Smooth muscle cell (in vitro differentiated cells): Measurements from ENCODE around the gene CCR7. TPM values are rescaled to one million over a fixed set of nuclear protein-coding genes. Genes with fewer than 3 reads are reported as not detected.
A peak's percentile ranks its signal among the peaks of the same experiment; 100 is the strongest.

Source experiments
- DNase-seq: peaks from one replicate; lab custom pipeline; 2025; ENCODE audit not compliant: unreplicated experiment; lab: John Stamatoyannopoulos, UW
- H2AFZ ChIP-seq: fragments of 200-600 bp; sonication (generic); 2 replicates; pipeline ENCODE4 v1.6.0; 2016; ENCODE audit warnings: antibody characterized with exemption, low read depth, mild to moderate bottlenecking
- H3F3A ChIP-seq: fragments of 200-600 bp; sonication (generic); 2 replicates; pipeline ENCODE4 v1.6.0; 2017; ENCODE audit warnings: antibody characterized with exemption, low read depth
- H3K27ac ChIP-seq: fragments of 200-600 bp; sonication (generic); 2 replicates; pipeline ENCODE4 v1.5.1; 2016; ENCODE audit warnings: low read depth, mild to moderate bottlenecking
- H3K27me3 ChIP-seq: fragments of 200-600 bp; sonication (generic); 2 replicates; pipeline ENCODE4 v1.6.1; 2016; ENCODE audit warnings: low read depth, mild to moderate bottlenecking
- H3K36me3 ChIP-seq: fragments of 200-600 bp; sonication (generic); 2 replicates; pipeline ENCODE4 v1.5.1; 2016; ENCODE audit warnings: low read depth
- H3K4me1 ChIP-seq: fragments of 200-600 bp; sonication (generic); 2 replicates; pipeline ENCODE4 v1.5.1; 2016; ENCODE audit warnings: low read depth
- H3K4me2 ChIP-seq: fragments of 200-600 bp; sonication (generic); 2 replicates; pipeline ENCODE4 v1.6.0; 2016; ENCODE audit warnings: mild to moderate bottlenecking
- H3K4me3 ChIP-seq: fragments of 200-600 bp; sonication (generic); 2 replicates; pipeline ENCODE4 v1.5.1; 2016; ENCODE audit warnings: mild to moderate bottlenecking
- H3K79me2 ChIP-seq: fragments of 200-600 bp; sonication (generic); 2 replicates; pipeline ENCODE4 v1.6.0; 2016; ENCODE audit warnings: low read depth, mild to moderate bottlenecking
- H3K9ac ChIP-seq: fragments of 200-600 bp; sonication (generic); 2 replicates; pipeline ENCODE4 v1.6.0; 2016; ENCODE audit warnings: low read depth
- H3K9me3 ChIP-seq: fragments of 200-600 bp; sonication (generic); replicated peaks from 2 replicates; pipeline ENCODE4 v1.5.1; 2016; ENCODE audit warnings: low read depth
- H4K20me1 ChIP-seq: fragments of 200-600 bp; sonication (generic); 2 replicates; pipeline ENCODE4 v1.6.0; 2016; ENCODE audit warnings: low read depth
- CTCF ChIP-seq: fragments of 200-600 bp; sonication (generic); IDR thresholded peaks from 2 replicates; pipeline ENCODE4 v1.5.1; 2017; ENCODE audit warnings: borderline replicate concordance, mild to moderate bottlenecking, antibody characterized with exemption; ENCODE audit not compliant: insufficient read depth, poor library complexity, severe bottlenecking
- WGBS: methylation state at CpG from one replicate; pipeline ENCODE4 v1.1.7; 2016; ENCODE audit warnings: low lambda C conversion rate; 5-methylcytosine and 5-hydroxymethylcytosine counted together
- polyA plus RNA-seq: library from polyadenylated mRNA; unstranded; fragments of >200 nt; fragmentation: Nextera tagmentation; extraction: Ambion mirVana; gene quantifications from 2 replicates; pipeline ENCODE4 v1.2.1, GENCODE V29; 2016
- total RNA-seq: library from RNA; depleted of rRNA; stranded (reverse); fragments of >200 nt; gene quantifications from 2 replicates; pipeline ENCODE4 v1.2.3, GENCODE V29; 2014

Gene CCR7
- total and polyA plus RNA-seq, 2 experiments from 2014 or later, result not detected

DNA sequence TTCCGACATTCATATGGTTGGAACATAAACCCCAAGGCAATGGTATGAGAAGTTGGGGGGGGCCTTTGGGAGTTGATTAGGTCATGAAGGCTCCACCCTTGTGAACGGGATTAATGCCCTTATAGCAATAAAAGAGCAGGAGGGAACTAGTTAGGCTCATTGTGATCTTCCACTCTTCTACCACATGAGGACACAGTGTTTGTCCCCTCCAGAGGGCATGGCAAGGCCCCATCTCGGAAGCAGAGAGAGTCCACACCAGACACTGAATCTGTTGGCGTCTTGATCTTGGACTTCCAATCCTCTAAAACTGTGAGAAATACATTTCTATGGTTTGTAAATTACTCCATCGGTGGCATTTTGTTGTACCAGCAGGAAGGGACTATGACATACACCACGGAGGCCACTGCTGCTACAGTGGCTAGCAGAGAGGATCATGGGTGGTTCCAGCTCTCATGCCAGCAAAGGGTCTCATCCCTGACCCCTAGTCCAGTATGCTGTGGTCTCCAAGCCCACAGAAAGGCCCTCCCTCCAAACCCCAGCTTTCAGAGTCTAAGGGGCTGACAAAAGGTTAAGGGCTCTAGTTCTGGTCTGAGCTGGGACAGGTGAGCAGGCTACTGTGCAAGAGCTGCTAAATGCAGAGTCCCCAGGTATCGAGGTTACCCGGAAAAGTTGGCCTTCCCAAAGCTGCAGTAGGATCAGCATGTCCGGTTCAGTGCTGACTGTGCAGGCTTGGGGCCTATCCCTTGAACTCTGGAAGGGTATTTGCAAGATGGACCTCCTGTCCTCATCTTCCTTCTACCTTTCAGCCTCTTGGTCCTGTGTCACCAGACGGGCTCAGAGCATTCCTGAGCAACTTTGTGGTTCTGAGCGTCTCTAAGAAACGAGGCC lies 12.2 kb downstream of the CCR7 start:
- H3K27me3 ChIP-seq, result no peaks in the 10 kb centered on the region
- H2AFZ ChIP-seq, result peak overlapping the region; percentile 77
- no peaks in the 10 kb centered on the region for H3K36me3 ChIP-seq
- no peaks in the 10 kb centered on the region for H3K9me3 ChIP-seq
- H3K4me3 ChIP-seq, result no peak overlapping the region
- no peak for TF ChIP-seq CTCF
- no peaks in the 10 kb centered on the region for H3F3A ChIP-seq
- 80% methylated on average over 12 of the region's 12 CpGs for WGBS
- H3K4me1 ChIP-seq, result peaks cover 11% of the 10 kb centered on the region
- H3K9ac ChIP-seq, result no peak overlapping the region
- no peaks in the 10 kb centered on the region for H3K79me2 ChIP-seq
- H3K27ac ChIP-seq, result peak overlapping the region; percentile 89
- no peaks in the 10 kb centered on the region for H4K20me1 ChIP-seq
- H3K4me2 ChIP-seq, result peak overlapping the region; percentile 32
- no peak for DNase-seq

- no peaks in the 10 kb centered on the region for H3F3A ChIP-seq
- H3K36me3 ChIP-seq, result no peaks in the 10 kb centered on the region
- H3K9ac ChIP-seq, result peak overlapping the region; percentile 53
- 73% methylated on average over 32 of the region's 32 CpGs for WGBS
- no peaks in the 10 kb centered on the region for H3K9me3 ChIP-seq
- H3K79me2 ChIP-seq, result no peaks in the 10 kb centered on the region
- no peaks in the 10 kb centered on the region for H3K27me3 ChIP-seq
- no peak for TF ChIP-seq CTCF
- no peak overlapping the region for H3K4me3 ChIP-seq
- peaks cover 11% of the 10 kb centered on the region for H3K4me1 ChIP-seq
- no peak for DNase-seq
- no peak overlapping the region for H2AFZ ChIP-seq
- H3K27ac ChIP-seq, result peak overlapping the region; percentile 89
- H4K20me1 ChIP-seq, result no peaks in the 10 kb centered on the region
- H3K4me2 ChIP-seq, result peak overlapping the region; percentile 53
Measured at GRCh38 chr17:40551879-40552768, 13.1 kb downstream of the CCR7 start.

GRCh38 chr17:40551091-40551878 lies 14.0 kb downstream of the CCR7 start:
- Histone ChIP-seq H3K4me3 (no peak overlapping the region), H3K36me3 (no peaks in the 10 kb centered on the region), H2AFZ (no peak overlapping the region), H3K4me1 (peaks cover 11% of the 10 kb centered on the region), H4K20me1 (no peaks in the 10 kb centered on the region), H3K27ac (peak overlapping the region; percentile 89), H3F3A (no peaks in the 10 kb centered on the region), H3K79me2 (no peaks in the 10 kb centered on the region), H3K27me3 (no peaks in the 10 kb centered on the region), H3K9ac (peak overlapping the region; percentile 53), H3K4me2 (peak overlapping the region; percentile 53), H3K9me3 (no peaks in the 10 kb centered on the region)
- no peak for DNase-seq
- 44% methylated on average over 6 of the region's 6 CpGs for WGBS
- no peak for TF ChIP-seq CTCF
